ENCODE measurements around the gene SHROOM2.
A peak's percentile ranks its signal among the peaks of the same experiment; 100 is the strongest.

SHROOM2 gene

DNA sequence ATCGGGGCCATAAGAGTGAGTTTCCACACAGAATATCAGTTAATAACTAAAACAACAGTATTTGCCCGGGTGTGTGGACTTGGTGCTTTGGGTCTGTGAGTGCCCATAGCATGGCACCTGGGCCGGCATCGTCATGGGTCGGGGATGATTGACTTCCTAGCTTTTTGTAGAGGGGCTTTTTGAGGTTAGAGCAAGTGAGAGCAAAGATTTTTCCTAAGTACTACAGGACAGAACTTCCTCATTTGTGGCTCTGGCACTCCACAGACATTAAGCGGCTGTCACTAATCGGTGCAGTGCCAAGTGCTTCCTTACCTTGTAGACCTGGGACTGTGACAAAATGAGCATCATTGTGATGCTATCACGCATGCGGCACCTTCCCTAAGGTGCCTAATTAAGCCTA is 81.0 kb downstream of the SHROOM2 start:
- H3K4me3 ChIP-seq (ENCODE audit: low read depth, low read length) = no peak overlapping the region
- TF ChIP-seq, protein P1, sequence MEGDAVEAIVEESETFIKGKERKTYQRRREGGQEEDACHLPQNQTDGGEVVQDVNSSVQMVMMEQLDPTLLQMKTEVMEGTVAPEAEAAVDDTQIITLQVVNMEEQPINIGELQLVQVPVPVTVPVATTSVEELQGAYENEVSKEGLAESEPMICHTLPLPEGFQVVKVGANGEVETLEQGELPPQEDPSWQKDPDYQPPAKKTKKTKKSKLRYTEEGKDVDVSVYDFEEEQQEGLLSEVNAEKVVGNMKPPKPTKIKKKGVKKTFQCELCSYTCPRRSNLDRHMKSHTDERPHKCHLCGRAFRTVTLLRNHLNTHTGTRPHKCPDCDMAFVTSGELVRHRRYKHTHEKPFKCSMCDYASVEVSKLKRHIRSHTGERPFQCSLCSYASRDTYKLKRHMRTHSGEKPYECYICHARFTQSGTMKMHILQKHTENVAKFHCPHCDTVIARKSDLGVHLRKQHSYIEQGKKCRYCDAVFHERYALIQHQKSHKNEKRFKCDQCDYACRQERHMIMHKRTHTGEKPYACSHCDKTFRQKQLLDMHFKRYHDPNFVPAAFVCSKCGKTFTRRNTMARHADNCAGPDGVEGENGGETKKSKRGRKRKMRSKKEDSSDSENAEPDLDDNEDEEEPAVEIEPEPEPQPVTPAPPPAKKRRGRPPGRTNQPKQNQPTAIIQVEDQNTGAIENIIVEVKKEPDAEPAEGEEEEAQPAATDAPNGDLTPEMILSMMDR (IDR thresholded peaks at IDR 0.05; ENCODE audit: low read depth, low read length) = no peak

DNA sequence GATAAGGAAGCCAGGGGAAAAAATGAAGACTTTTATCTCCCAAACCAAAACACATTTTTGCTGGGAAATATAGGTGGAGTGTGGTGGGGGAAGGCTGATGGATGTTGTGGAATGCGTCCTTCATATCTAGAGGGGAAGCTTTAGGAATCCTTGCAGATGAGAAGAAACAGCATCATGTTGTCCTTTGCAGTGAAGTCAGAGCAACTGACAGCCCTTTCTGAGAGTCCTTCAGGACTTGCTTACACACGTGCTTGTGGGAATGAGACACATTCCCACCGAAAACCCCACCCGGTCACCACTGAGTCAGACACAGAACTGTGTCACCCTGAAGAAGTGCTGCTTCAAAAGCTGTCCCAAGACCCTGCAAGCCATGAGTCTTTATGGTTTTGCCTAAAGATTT is 81.5 kb downstream of the SHROOM2 start:
- TF ChIP-seq, protein P1 (IDR thresholded peaks at IDR 0.05; ENCODE audit: low read depth, low read length) = no peak

DNA sequence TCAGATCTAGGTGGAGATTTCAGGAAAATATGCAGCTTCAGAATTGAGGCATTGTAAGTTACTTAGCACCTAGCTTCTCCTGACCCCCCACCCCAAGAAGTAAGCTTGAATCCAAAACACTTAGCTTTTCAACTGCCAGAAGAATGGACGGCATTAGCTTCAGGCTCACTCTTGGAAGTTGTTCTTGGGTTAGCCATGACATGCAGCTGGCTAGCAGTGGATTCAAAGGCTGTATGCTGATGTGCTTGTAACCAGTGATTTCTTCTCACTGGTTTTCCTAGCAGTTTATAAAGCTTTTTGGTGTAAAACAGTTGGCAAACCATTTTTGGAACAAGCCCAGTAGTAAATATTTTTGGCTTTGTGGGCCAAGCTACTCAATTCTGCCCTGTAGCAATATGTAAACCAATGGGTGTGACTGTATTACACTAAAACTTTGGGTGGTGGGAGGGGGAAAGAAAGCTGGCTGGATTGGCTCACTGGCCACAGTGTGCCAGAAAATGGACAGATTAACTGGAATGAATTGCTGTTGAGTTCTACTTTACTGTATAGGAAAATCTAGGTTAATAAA is 85.6 kb downstream of the SHROOM2 start:
- no peak overlapping the region for H3K4me3 ChIP-seq (ENCODE audit: low read depth, low read length)
- TF ChIP-seq, protein P1 (IDR thresholded peaks at IDR 0.05; ENCODE audit: low read depth, low read length) = no peak

More for the DNA sequence above, 81.5 kb downstream of the SHROOM2 start:
- H3K4me3 ChIP-seq (ENCODE audit: low read depth, low read length) = no peak overlapping the region

DNA sequence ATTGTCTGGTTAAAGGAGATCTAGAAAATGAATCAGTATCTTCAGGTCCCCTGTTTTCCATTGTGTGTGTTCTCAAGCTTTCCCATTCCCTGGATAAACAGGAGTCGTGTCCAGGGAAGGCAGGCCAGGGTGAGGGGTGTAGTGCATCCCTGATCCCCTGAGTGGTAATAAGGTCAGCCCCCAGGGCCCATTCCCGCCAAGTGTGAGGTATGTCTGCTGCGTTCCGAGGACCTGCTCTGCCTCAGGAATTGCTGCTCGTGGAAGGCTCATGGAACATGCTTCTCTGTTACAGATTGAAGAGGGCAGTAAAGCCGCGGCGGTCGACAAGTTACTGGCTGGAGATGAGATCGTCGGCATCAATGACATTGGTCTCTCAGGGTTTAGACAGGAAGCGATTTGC is 87.1 kb downstream of the SHROOM2 start:
- H3K4me3 ChIP-seq (ENCODE audit: low read depth, low read length) = no peak overlapping the region
- TF ChIP-seq, protein P1 (IDR thresholded peaks at IDR 0.05; ENCODE audit: low read depth, low read length) = no peak

DNA sequence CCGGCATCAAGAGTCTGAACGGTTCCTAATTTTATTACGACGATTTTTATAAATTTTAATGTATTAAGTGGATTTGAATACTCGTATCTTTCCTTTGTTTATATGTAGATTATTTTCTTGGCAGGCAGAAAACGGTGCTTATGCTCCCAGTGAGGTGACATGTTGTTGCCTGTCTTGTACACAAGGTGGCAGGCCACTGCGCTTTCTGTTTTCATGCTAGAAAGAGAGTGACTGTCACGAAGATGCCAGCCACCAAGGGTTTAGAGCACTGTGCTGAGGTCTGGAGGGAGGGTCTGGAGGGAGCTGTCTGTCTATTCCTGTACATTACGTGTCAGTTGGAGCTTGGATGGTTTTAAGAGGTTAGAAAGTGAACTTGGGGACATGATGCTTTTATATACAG is 87.7 kb downstream of the SHROOM2 start:
- TF ChIP-seq, protein P1 (IDR thresholded peaks at IDR 0.05; ENCODE audit: low read depth, low read length) = peak; percentile 46
- no peak overlapping the region for H3K4me3 ChIP-seq (ENCODE audit: low read depth, low read length)

DNA sequence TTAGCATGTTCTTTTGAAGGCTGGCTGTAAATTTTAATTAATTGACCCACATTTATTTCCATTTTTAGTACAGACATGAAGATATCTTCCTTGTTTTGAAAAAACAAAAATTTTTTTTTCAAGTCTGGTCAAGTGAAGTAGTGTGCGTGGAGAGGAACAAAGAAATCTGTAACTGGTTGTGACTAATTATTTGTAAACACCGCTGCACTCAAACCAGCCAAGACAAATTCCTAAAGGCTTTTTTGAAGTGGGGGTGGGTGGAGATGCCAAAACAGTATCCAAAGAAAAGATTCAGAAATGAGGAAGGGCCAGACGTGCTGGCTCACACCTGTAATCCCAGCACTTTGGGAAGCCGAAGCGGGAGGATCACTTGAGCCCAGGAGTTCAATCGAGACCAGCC is 88.3 kb downstream of the SHROOM2 start:
- no peak overlapping the region for H3K4me3 ChIP-seq (ENCODE audit: low read depth, low read length)
- TF ChIP-seq, protein P1 (IDR thresholded peaks at IDR 0.05; ENCODE audit: low read depth, low read length) = no peak

DNA sequence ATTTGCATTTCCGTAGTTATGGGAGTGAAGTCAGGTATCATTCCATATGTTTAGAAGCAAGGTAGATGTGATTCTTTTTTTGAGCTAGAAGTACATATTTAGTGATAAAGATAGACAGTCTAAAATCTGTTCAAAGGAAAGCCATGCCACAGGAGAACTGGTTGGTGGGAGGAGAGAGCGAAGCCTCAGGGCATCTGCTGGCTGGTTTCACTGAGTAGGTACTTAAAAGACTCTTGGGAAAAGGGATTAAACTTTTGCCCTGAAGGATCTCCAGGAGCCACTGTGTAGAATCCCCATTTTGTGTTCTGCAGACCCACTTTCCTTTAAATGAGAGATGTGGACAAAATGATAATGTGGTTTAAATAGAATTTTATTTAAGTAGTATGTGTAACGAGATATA is 89.6 kb downstream of the SHROOM2 start:
- H3K4me3 ChIP-seq (ENCODE audit: low read depth, low read length) = no peak overlapping the region
- TF ChIP-seq, protein P1 (IDR thresholded peaks at IDR 0.05; ENCODE audit: low read depth, low read length) = no peak
